ENCODE results near the gene CRYBG3.

The CRYBG3 gene

DNA sequence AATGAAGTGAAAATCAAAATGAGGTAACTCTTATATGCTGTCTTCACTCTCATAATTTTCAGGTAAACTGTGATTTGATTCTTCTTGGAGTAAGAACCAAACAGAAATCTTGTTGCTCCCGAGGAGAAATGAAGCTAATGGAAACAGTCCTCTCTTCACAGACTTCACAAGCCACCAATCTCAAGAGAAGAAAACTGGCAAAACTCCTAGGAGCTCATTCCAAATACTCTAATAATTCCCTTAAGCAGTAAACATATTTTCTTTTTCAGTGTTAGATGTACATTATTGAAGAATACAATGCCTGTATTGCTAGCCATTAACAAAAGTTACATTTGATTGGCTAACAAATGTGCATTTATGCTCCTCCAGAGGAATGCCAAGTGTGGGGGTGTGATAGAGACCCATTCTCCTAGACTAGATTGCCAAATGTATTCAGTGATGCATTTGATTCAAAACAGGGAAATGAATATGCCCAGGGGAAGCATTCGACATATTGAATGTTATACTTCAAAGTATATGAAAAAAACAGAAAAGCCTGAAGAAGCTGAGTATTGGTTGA lies 162.2 kb downstream of the CRYBG3 start:
- DNase-seq, result no peak

DNA sequence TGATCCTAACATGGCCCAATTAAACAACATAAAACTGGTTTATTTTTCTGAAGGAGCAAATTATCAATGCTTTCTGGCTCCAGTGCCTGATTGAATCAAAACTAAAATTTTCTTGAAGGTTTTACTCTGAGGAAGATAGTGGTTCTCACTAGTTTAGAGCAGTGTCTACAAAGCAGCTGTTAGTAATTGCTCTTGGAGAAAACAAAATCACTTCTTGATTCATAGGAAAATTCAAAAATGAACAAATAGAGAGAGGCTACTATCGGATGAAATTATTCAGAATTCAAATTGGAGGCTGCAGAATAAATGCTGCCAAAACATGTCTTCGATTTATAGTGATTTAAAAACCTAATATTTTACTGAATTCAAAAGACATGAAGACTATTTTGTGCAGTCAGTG lies 165.5 kb downstream of the CRYBG3 start:
- no peak for DNase-seq

DNA sequence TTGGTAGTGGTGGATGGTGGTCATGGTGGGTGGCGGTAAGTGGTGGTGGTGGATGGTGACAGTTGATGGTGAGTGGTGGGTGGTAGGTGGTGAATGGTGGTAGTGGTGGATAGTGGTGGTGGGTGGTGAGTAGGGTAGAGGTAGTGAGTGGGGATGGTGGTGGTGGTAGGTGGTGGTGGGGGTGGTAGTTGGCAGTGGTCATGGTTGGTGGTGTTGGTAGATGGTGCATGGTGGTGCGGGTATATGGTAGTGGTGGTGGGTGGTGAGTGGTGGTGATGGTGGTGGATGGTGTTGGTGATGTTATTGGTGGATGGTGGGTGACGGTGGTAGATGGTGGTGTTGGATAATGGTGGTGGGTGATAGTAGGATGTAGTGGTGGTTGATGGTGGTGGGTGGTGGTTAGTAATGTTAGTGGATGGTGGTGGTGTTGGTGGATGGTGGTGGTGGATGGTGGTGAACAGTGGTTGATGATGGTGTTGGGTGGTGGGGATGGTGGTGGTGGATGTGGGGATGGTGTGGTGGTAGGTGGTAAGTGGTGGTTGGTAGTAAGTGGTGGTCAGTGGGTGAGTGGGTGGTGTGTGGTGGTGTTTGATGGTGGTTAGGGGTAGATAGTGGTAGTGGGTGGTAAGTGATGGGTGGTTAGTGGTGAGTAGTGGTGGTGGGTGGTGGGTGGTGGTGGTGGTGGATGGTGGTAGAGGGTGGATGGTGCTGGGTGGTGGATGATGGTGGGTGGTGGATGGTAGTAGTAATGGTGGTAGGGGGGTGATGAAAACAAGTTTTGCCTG lies 167.2 kb downstream of the CRYBG3 start:
- DNase-seq, result no peak

DNA sequence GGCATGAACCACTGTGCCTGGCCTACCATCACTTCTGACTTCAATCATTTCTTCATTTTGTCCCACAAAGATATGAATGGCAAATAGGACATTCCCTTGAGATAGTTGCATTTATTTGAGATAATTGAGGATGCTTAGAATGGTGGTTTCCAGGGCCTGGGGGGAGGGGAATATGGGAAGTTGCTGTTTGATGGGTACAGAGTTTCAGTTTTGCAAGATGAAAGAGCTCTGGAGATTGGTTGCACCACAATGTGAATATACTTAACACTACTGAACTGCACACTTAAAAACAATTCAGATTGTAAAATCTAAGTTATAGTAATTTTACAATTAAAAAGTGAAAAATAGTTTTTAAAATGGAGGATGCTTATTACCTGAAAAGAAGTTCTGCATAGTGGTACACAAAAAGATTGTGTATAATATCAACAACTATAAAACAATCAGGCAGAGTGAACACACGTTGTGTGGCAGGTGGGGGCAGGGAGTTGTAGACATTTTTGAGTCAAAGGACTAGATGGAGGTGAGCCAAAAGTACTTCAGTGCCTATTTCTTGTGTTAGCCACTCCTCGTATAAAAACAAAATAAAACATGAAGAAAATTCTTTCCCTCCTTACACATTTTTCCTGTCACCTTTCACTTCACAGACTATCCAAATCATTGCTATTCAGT lies 168.9 kb downstream of the CRYBG3 start:
- no peak for DNase-seq

DNA sequence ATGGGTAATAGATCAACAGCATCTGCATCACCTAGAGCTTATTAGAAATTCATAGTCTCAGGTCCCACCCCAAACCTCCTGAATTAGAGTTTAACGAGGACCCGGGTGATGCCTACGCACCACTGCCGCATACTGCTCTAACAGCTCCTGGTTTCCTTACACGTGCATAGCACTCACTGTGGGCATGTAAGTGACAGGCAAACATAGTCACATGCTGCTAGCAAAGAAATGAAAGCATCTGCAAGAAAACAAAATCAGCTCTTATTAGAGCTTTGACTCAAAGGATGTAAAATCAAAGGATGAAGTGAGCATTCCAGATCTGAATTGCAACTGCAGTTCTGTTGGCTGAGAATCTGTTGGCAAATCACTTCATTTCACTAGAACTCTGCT lies 169.5 kb downstream of the CRYBG3 start:
- DNase-seq, result no peak

DNA sequence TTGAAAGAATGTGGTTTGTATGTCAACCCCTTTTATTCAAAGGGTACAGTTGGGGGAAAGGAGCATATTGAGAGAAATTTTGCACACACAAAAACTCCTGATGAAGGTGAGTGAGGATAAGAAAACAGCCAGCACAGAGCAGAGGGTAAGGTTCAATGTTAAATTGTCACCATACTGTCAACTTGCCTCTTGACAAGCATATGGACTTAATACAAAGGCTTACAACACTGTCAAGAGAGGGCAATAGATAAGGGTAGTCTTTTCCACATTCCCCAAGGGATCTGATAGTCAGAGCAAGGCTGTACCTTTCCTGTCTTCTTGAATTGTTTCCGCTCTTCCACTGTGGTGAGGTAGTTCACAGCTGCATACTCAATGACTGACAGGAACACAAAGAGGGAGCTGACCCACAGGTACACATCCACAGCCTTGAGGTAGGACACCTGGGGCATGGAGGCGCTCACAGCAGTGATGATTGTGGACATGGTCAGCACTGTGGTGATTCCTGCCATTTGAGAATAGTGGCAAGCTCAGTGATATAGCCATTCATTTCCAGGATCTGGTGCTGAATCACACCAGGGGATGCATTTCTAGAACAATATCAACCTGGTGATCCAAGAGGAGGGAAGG lies 170.8 kb downstream of the CRYBG3 start:
- no peak for DNase-seq

DNA sequence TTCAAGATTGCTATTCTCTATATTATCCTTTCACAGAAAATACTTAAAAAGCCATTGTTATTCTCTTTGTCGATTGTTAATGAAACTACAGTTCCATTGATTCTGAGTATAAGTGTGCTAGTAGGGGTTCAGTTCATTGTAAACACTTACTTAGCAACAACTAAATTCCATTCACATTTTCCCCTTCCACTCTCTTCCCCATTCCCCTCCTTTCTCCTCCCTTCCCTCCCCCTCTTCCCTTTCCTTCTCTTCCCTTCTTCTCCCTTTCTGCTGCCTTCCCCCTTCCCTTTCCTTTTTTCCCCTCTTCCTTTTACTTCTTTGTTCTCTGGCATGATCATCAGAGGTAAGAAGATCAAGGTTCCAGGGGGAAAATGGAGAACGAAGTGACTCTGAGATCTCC lies 171.7 kb downstream of the CRYBG3 start:
- DNase-seq, result no peak

DNA sequence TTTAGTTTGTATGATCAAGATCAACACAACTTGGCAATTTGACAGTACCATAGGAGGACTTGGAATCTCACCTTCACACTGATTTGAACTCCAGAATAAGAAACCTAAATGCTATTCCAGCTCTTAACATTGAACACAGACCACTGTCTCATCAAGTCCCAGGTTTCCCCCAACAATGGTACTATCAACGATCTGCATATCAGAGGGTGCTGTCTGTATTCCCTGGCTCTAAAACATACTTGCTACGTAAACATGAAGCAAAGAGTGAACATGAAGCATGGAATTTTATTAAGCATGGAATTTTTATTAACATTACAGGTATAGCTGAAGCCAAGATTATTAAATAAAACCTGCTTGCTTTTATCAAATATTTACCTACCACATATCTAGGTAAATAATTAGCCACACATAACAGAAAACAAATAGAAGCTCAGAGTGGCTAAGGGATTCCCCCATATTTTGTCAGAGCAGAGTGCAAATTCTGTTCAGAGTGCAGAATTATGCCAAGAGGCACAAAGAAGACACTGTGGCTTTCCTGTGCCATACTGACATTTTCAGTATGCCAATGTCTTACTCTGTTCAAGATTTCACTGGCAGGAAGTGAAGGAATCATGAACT lies 172.6 kb downstream of the CRYBG3 start:
- no peak for DNase-seq
